HCT116 (cell line): ENCODE measurements around the gene APP. TPM values are rescaled to one million over a fixed set of nuclear protein-coding genes. Genes with fewer than 3 reads are reported as not detected.
"Not testable (repeated sequence)": the region's sequence is repeated elsewhere in the genome, so short reads cannot be mapped to it uniquely, and the experiment has no call there.

Experiments
- ATAC-seq: fragments of 200-7000 bp; cut with Tn5 transposase; 2 replicates; pipeline ENCODE4 v1.9.1; 2020; ENCODE audit warnings: mild to moderate bottlenecking, moderate library complexity
- BruUV-seq: library from RNA; stranded (reverse); fragments of 400-500 nt; replicated peaks from 2 replicates; lab custom pipeline; 2021; lab: Mats Ljungman, UMichigan
- CTCF ChIA-PET: fragments of 300-600 bp; sonication (Branson Sonifier 250); formaldehyde crosslinking; loops from one replicate; lab custom pipeline; 2021; ENCODE audit warnings: antibody characterized with exemption; lab: Charles Lee
- POLR2A ChIA-PET: fragments of 300-600, 350-600 bp; sonication (Branson Sonifier 250); formaldehyde crosslinking; loops from one replicate; lab custom pipeline; 2021; ENCODE audit warnings: antibody characterized with exemption; lab: Charles Lee
- RAD21 ChIA-PET, 2 experiments: fragments of 300-600 bp; sonication (Branson Sonifier 250); formaldehyde crosslinking; loops; one replicate each; lab custom pipeline; 2023; ENCODE audit warnings: low total read pairs in 2 of 2; ENCODE audit not compliant: uncharacterized antibody in 2 of 2, unreplicated experiment in 2 of 2, low non-redundant PET in 1 of 2; lab: Charles Lee
- DNase-seq: peaks from one replicate; pipeline ENCODE4 v3.0.0-alpha.2; 2010; ENCODE audit warnings: low read depth, low spot score
- H2AFZ ChIP-seq: fragments of 200-600 bp; shearing (Covaris generic), sonication (generic); 2 replicates; pipeline ENCODE4 v1.6.1; 2017; ENCODE audit warnings: low read depth, mixed run types, mixed read lengths, antibody characterized with exemption, low read length; ENCODE audit not compliant: poor library complexity, severe bottlenecking
- H3K27ac ChIP-seq: 2 replicates; pipeline ENCODE4 v1.5.1; 2012; ENCODE audit warnings: low read depth, low read length
- H3K27me3 ChIP-seq: fragments of 200-600 bp; sonication (generic); 2 replicates; pipeline ENCODE4 v1.6.1; 2016; ENCODE audit warnings: mixed run types, low read length, mixed read lengths; ENCODE audit not compliant: insufficient read depth
- H3K36me3 ChIP-seq, 2 experiments: fragments of 200-500 bp in 1 of 2; fragments of 200-600 bp in 1 of 2; sonication (Bioruptor generic) in 1 of 2; sonication (generic) in 1 of 2; 2 replicates each; pipeline versions ENCODE4 v1.5.1 to v1.6.1; 2014 to 2016; ENCODE audit warnings: low read length in 2 of 2, inconsistent platforms in 1 of 2, mixed read lengths in 1 of 2, mixed run types in 1 of 2; ENCODE audit not compliant: insufficient read depth in 2 of 2, control insufficient read depth in 1 of 2
- H3K4me1 ChIP-seq, 2 experiments: fragments of 200-600 bp in 1 of 2; sonication (generic) in 1 of 2; 2 replicates each; pipeline versions ENCODE4 v1.5.1 to v1.6.1; 2012 to 2017; ENCODE audit warnings: low read length in 2 of 2, inconsistent platforms in 1 of 2, mild to moderate bottlenecking in 1 of 2, mixed read lengths in 1 of 2, mixed run types in 1 of 2, moderate library complexity in 1 of 2; ENCODE audit not compliant: insufficient read depth in 2 of 2, control insufficient read depth in 1 of 2
- H3K4me2 ChIP-seq: fragments of 200-600 bp; sonication (generic); 2 replicates; pipeline ENCODE4 v1.6.1; 2017; ENCODE audit warnings: mixed run types, low read length, mixed read lengths
- H3K4me3 ChIP-seq, 2 experiments: fragments of 200-600 bp in 1 of 2; sonication (generic) in 1 of 2; replicated peaks in 1 of 2; 2 replicates each; pipeline ENCODE4 v1.5.1; 2011 to 2016; ENCODE audit warnings: low read length in 2 of 2, control low read depth in 1 of 2, low read depth in 1 of 2, mild to moderate bottlenecking in 1 of 2, mixed read lengths in 1 of 2, mixed run types in 1 of 2
- H3K79me2 ChIP-seq: fragments of 200-600 bp; sonication (generic); 2 replicates; pipeline ENCODE4 v1.6.1; 2017; ENCODE audit warnings: mild to moderate bottlenecking, mixed run types, low read length, moderate library complexity, mixed read lengths; ENCODE audit not compliant: insufficient read depth
- H3K9ac ChIP-seq: fragments of 200-600 bp; sonication (generic); 2 replicates; pipeline ENCODE4 v1.6.1; 2016; ENCODE audit warnings: low read length, mixed read lengths
- H3K9me2 ChIP-seq: fragments of 200-600 bp; sonication (generic), shearing (Covaris generic); 2 replicates; pipeline ENCODE4 v1.6.1; 2017; ENCODE audit warnings: mixed run types, mild to moderate bottlenecking, moderate library complexity; ENCODE audit not compliant: insufficient read depth
- H3K9me3 ChIP-seq, 2 experiments: fragments of 200-500 bp in 1 of 2; fragments of 200-600 bp in 1 of 2; sonication (Bioruptor generic) in 1 of 2; sonication (generic) in 1 of 2; 2 replicates each; pipeline ENCODE4 v1.6.1; 2014 to 2017; ENCODE audit warnings: low read length in 2 of 2, mixed read lengths in 2 of 2, inconsistent platforms in 1 of 2, low read depth in 1 of 2, mild to moderate bottlenecking in 1 of 2, mixed run types in 1 of 2, moderate library complexity in 1 of 2; ENCODE audit not compliant: control insufficient read depth in 1 of 2, insufficient read depth in 1 of 2
- H4K20me1 ChIP-seq: fragments of 200-600 bp; sonication (generic), shearing (Covaris generic); 2 replicates; pipeline ENCODE4 v1.6.1; 2017; ENCODE audit warnings: mixed run types, mild to moderate bottlenecking, moderate library complexity; ENCODE audit not compliant: insufficient read depth
- CBX3 ChIP-seq: IDR thresholded peaks from 2 replicates; pipeline ENCODE4 v1.6.1; 2012; ENCODE audit warnings: low read depth
- CEBPB ChIP-seq: IDR thresholded peaks from 2 replicates; pipeline ENCODE4 v1.6.1; 2012; ENCODE audit warnings: low read depth
- ELF1 ChIP-seq: IDR thresholded peaks from 2 replicates; pipeline ENCODE4 v1.6.1; 2012; ENCODE audit warnings: low read depth, borderline replicate concordance
- JUND ChIP-seq: IDR thresholded peaks from 2 replicates; pipeline ENCODE4 v1.6.1; 2012
- SIN3A ChIP-seq: IDR thresholded peaks from 2 replicates; pipeline ENCODE4 v1.6.1; 2012; ENCODE audit warnings: low read depth
- SP1 ChIP-seq: IDR thresholded peaks from 2 replicates; pipeline ENCODE4 v1.6.1; 2012; ENCODE audit warnings: low read depth
- TCF7L2 ChIP-seq: IDR thresholded peaks from 2 replicates; pipeline ENCODE4 v1.7.0; 2011; ENCODE audit warnings: borderline replicate concordance, inconsistent platforms; ENCODE audit not compliant: insufficient read depth, insufficient read length; ENCODE audit errors: extremely low read depth
- YY1 ChIP-seq: IDR thresholded peaks from 2 replicates; pipeline ENCODE4 v1.6.1; 2011; ENCODE audit warnings: low read length, low read depth, moderate library complexity, mild to moderate bottlenecking; ENCODE audit not compliant: insufficient replicate concordance; ENCODE audit errors: extremely low read depth
- ZFX ChIP-seq: fragments of 450-650 bp; IDR thresholded peaks from 2 replicates; pipeline ENCODE4 v1.6.1; 2017
- ZNF274 ChIP-seq: fragments of 200-500 bp; sonication (Bioruptor generic); IDR thresholded peaks from 2 replicates; pipeline ENCODE4 v1.6.1; 2014; ENCODE audit warnings: mild to moderate bottlenecking, low read depth, low read length, inconsistent platforms
- intact Hi-C: fragments of 100-400 bp; cut with micrococcal nuclease; formaldehyde crosslinking; loops from 2 replicates; pipeline ENCODE4 v1.10.0; 2022
- total RNA-seq: library from RNA; stranded (reverse); gene quantifications from one replicate; pipeline ENCODE4 v1.2.1, GENCODE V29; 2021; ENCODE audit not compliant: unreplicated experiment
- TF ChIP-seq, protein P1 (sequence below): IDR thresholded peaks from 2 replicates; pipeline ENCODE4 v1.6.1; 2012

Gene APP
- total RNA-seq, 1 experiment from 2014 or later, result 267 TPM

- ChIA-PET CTCF (no interaction called here), RAD21 (no interaction called here), POLR2A (no interaction called here)
- no peaks in the 10 kb centered on the region for H3K9me2 ChIP-seq
- no peak overlapping the region for H3K27ac ChIP-seq
- ATAC-seq (no peak), DNase-seq (no peak)
- no peak overlapping the region for H3K9ac ChIP-seq
- H3K36me3 ChIP-seq, result no peaks in the 10 kb centered on the region
- H3K4me1 ChIP-seq, result peaks cover 26 to 31% of the 10 kb centered on the region in 2 experiments
- H3K4me3 ChIP-seq, result no peak overlapping the region
- H3K27me3 ChIP-seq, result no peaks in the 10 kb centered on the region
- intact Hi-C loops, result no loop called here
- no peak for TF ChIP-seq ELF1
- no peak for TF ChIP-seq ZFX
- TF ChIP-seq ZNF274, result no peak
- TF ChIP-seq CBX3, result no peak
- no peak for TF ChIP-seq TCF7L2
- TF ChIP-seq CEBPB, result no peak
- no peak for TF ChIP-seq SIN3A
- no peak for TF ChIP-seq YY1
- peaks cover 95% of the 10 kb centered on the region for H3K79me2 ChIP-seq
- H2AFZ ChIP-seq, result no peak overlapping the region
- no peak overlapping the region for H3K4me2 ChIP-seq
- no peaks in the 10 kb centered on the region for H3K9me3 ChIP-seq
- no TSS peak for BruUV-seq
- H4K20me1 ChIP-seq, result peaks cover 10% of the 10 kb centered on the region; the same call in 1 of the 2 replicates
Observed at GRCh38 chr21:26135520-26135919, 35.0 kb downstream of the APP start.

GRCh38 chr21:26131554-26131953, 39.0 kb downstream of the APP start:
- Histone ChIP-seq H3K4me1 (no peaks in the 10 kb centered on the region; a peak in 1 of 4 replicates), H3K36me3 (no peaks in the 10 kb centered on the region), H3K27me3 (no peaks in the 10 kb centered on the region), H3K79me2 (peaks cover 95% of the 10 kb centered on the region), H2AFZ (no peak overlapping the region), H3K4me3 (no peak overlapping the region), H4K20me1 (peaks cover 10% of the 10 kb centered on the region; the same call in 1 of the 2 replicates), H3K9ac (no peak overlapping the region), H3K4me2 (no peak overlapping the region), H3K9me3 (no peaks in the 10 kb centered on the region), H3K27ac (no peak overlapping the region), H3K9me2 (no peaks in the 10 kb centered on the region)
- ATAC-seq, result no peak
- ChIA-PET POLR2A (no interaction called here), CTCF (no interaction called here), RAD21 (no interaction called here)
- TF ChIP-seq JUND (no peak), ZFX (no peak), ZNF274 (no peak), CBX3 (no peak), SP1 (no peak)
- TF ChIP-seq, protein P1, sequence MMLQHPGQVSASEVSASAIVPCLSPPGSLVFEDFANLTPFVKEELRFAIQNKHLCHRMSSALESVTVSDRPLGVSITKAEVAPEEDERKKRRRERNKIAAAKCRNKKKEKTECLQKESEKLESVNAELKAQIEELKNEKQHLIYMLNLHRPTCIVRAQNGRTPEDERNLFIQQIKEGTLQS, result no peak
- DNase-seq, result no peak
- no TSS peak for BruUV-seq
- intact Hi-C loops, result no loop called here

- RAD21 ChIA-PET, H3K27ac ChIP-seq, H2AFZ ChIP-seq, H3K9me3 ChIP-seq, DNase-seq, H3K9me2 ChIP-seq, BruUV-seq, H3K36me3 ChIP-seq, H3K9ac ChIP-seq, H3K27me3 ChIP-seq, H3K4me3 ChIP-seq, H3K4me1 ChIP-seq, H4K20me1 ChIP-seq, H3K4me2 ChIP-seq, intact Hi-C loops, ATAC-seq, CTCF ChIA-PET: not testable (repeated sequence)
- POLR2A ChIA-PET, result interaction anchor here (0.8 kb wide), 1 partner anchor 9 kb away, joined by 3 read pairs; no protein-coding TSS in a partner anchor
- H3K79me2 ChIP-seq, result peaks cover 95% of the 10 kb centered on the region
Observed at GRCh38 chr21:26131053-26131452, 39.5 kb downstream of the APP start.
